ENCODE results near the gene FRRS1L.

Gene FRRS1L

GRCh38 chr9:109149089-109149488 is 18.0 kb downstream of the FRRS1L start:
- no peak overlapping the region for H3K4me3 ChIP-seq
- TF ChIP-seq POLR2AphosphoS5 (IDR thresholded peaks at IDR 0.05; ENCODE audit: borderline replicate concordance, low read depth, low read length) (no peak), EZH2 (IDR thresholded peaks at IDR 0.05) (no peak), FOXP2 (optimal IDR thresholded peaks at IDR 0.05; ENCODE audit: control extremely low read depth, extremely low read length, insufficient read depth) (no peak)
- H3K9ac ChIP-seq (ENCODE audit: insufficient read length): no peak overlapping the region
- no peak for DNase-seq (ENCODE audit: low read depth, low spot score)
- H3K9me3 ChIP-seq (ENCODE audit: low read depth, low read length): no peaks in the 10 kb centered on the region
- no peak overlapping the region for H3K27ac ChIP-seq
- H3K36me3 ChIP-seq (ENCODE audit: insufficient read depth, low read length): no peaks in the 10 kb centered on the region

GRCh38 chr9:109145051-109145450 is 22.0 kb downstream of the FRRS1L start:
- Histone ChIP-seq H3K36me3 (ENCODE audit: insufficient read depth, low read length) (no peaks in the 10 kb centered on the region), H3K4me3 (no peak overlapping the region), H3K9me3 (ENCODE audit: low read depth, low read length) (no peaks in the 10 kb centered on the region), H3K27ac (no peak overlapping the region), H3K9ac (ENCODE audit: insufficient read length) (no peak overlapping the region)
- no peak for DNase-seq (ENCODE audit: low read depth, low spot score)
- no peak for TF ChIP-seq POLR2AphosphoS5 (IDR thresholded peaks at IDR 0.05; ENCODE audit: borderline replicate concordance, low read depth, low read length)
- no peak for TF ChIP-seq FOXP2 (optimal IDR thresholded peaks at IDR 0.05; ENCODE audit: control extremely low read depth, extremely low read length, insufficient read depth)
- no peak for TF ChIP-seq EZH2 (IDR thresholded peaks at IDR 0.05)

GRCh38 chr9:109143881-109144562 is 23.0 kb downstream of the FRRS1L start:
- H3K4me3 ChIP-seq: no peak overlapping the region
- no peak for DNase-seq (ENCODE audit: low read depth, low spot score)
- H3K9ac ChIP-seq (ENCODE audit: insufficient read length): no peak overlapping the region
- no peaks in the 10 kb centered on the region for H3K36me3 ChIP-seq (ENCODE audit: insufficient read depth, low read length)
- TF ChIP-seq EZH2 (IDR thresholded peaks at IDR 0.05) (no peak), POLR2AphosphoS5 (IDR thresholded peaks at IDR 0.05; ENCODE audit: borderline replicate concordance, low read depth, low read length) (no peak), FOXP2 (optimal IDR thresholded peaks at IDR 0.05; ENCODE audit: control extremely low read depth, extremely low read length, insufficient read depth) (no peak)
- H3K9me3 ChIP-seq (ENCODE audit: low read depth, low read length): no peaks in the 10 kb centered on the region
- no peak overlapping the region for H3K27ac ChIP-seq

GRCh38 chr9:109141375-109141774 is 25.7 kb downstream of the FRRS1L start:
- DNase-seq (ENCODE audit: low read depth, low spot score): no peak
- no peaks in the 10 kb centered on the region for H3K9me3 ChIP-seq (ENCODE audit: low read depth, low read length)
- H3K27ac ChIP-seq: no peak overlapping the region
- no peak overlapping the region for H3K4me3 ChIP-seq
- TF ChIP-seq POLR2AphosphoS5 (IDR thresholded peaks at IDR 0.05; ENCODE audit: borderline replicate concordance, low read depth, low read length): no peak
- TF ChIP-seq FOXP2 (optimal IDR thresholded peaks at IDR 0.05; ENCODE audit: control extremely low read depth, extremely low read length, insufficient read depth): no peak
- no peak for TF ChIP-seq EZH2 (IDR thresholded peaks at IDR 0.05)
- H3K9ac ChIP-seq (ENCODE audit: insufficient read length): no peak overlapping the region
- H3K36me3 ChIP-seq (ENCODE audit: insufficient read depth, low read length): no peaks in the 10 kb centered on the region

GRCh38 chr9:109139851-109140250 is 27.2 kb downstream of the FRRS1L start:
- H3K9ac ChIP-seq (ENCODE audit: insufficient read length): no peak overlapping the region
- H3K27ac ChIP-seq: no peak overlapping the region
- no peak for DNase-seq (ENCODE audit: low read depth, low spot score)
- H3K36me3 ChIP-seq (ENCODE audit: insufficient read depth, low read length): no peaks in the 10 kb centered on the region
- H3K9me3 ChIP-seq (ENCODE audit: low read depth, low read length): no peaks in the 10 kb centered on the region
- TF ChIP-seq FOXP2 (optimal IDR thresholded peaks at IDR 0.05; ENCODE audit: control extremely low read depth, extremely low read length, insufficient read depth) (no peak), POLR2AphosphoS5 (IDR thresholded peaks at IDR 0.05; ENCODE audit: borderline replicate concordance, low read depth, low read length) (no peak), EZH2 (IDR thresholded peaks at IDR 0.05) (no peak)
- no peak overlapping the region for H3K4me3 ChIP-seq

- Histone ChIP-seq H3K27ac (no peak overlapping the region), H3K9ac (ENCODE audit: insufficient read length) (no peak overlapping the region), H3K4me3 (no peak overlapping the region), H3K9me3 (ENCODE audit: low read depth, low read length) (no peaks in the 10 kb centered on the region), H3K36me3 (ENCODE audit: insufficient read depth, low read length) (no peaks in the 10 kb centered on the region)
- TF ChIP-seq POLR2AphosphoS5 (IDR thresholded peaks at IDR 0.05; ENCODE audit: borderline replicate concordance, low read depth, low read length) (no peak), FOXP2 (optimal IDR thresholded peaks at IDR 0.05; ENCODE audit: control extremely low read depth, extremely low read length, insufficient read depth) (no peak), EZH2 (IDR thresholded peaks at IDR 0.05) (no peak)
- no peak for DNase-seq (ENCODE audit: low read depth, low spot score)
Measured at GRCh38 chr9:109138421-109138820, 28.6 kb downstream of the FRRS1L start.

GRCh38 chr9:109134167-109134578 is 32.9 kb downstream of the FRRS1L start:
- H3K36me3 ChIP-seq (ENCODE audit: insufficient read depth, low read length): no peaks in the 10 kb centered on the region
- no peak for TF ChIP-seq POLR2AphosphoS5 (IDR thresholded peaks at IDR 0.05; ENCODE audit: borderline replicate concordance, low read depth, low read length)
- no peak for TF ChIP-seq FOXP2 (optimal IDR thresholded peaks at IDR 0.05; ENCODE audit: control extremely low read depth, extremely low read length, insufficient read depth)
- TF ChIP-seq EZH2 (IDR thresholded peaks at IDR 0.05): no peak
- H3K27ac ChIP-seq: no peak overlapping the region

GRCh38 chr9:109133533-109133932 is 33.5 kb downstream of the FRRS1L start:
- TF ChIP-seq POLR2AphosphoS5 (IDR thresholded peaks at IDR 0.05; ENCODE audit: borderline replicate concordance, low read depth, low read length): no peak
- TF ChIP-seq EZH2 (IDR thresholded peaks at IDR 0.05): no peak
- no peak for TF ChIP-seq FOXP2 (optimal IDR thresholded peaks at IDR 0.05; ENCODE audit: control extremely low read depth, extremely low read length, insufficient read depth)
- H3K9me3 ChIP-seq (ENCODE audit: low read depth, low read length): no peaks in the 10 kb centered on the region
- H3K4me3 ChIP-seq: no peak overlapping the region
- no peaks in the 10 kb centered on the region for H3K36me3 ChIP-seq (ENCODE audit: insufficient read depth, low read length)
- H3K27ac ChIP-seq: no peak overlapping the region
- H3K9ac ChIP-seq (ENCODE audit: insufficient read length): no peak overlapping the region
- no peak for DNase-seq (ENCODE audit: low read depth, low spot score)

More at GRCh38 chr9:109134167-109134578, 32.9 kb downstream of the FRRS1L start:
- no peak overlapping the region for H3K9ac ChIP-seq (ENCODE audit: insufficient read length)
- no peak for DNase-seq (ENCODE audit: low read depth, low spot score)
- no peak overlapping the region for H3K4me3 ChIP-seq
- no peaks in the 10 kb centered on the region for H3K9me3 ChIP-seq (ENCODE audit: low read depth, low read length)
